Upper lobe of left lung (tissue), 4 donors: Measurements from ENCODE around the gene FPGS.

Source experiments
- EP300 ChIP-seq, 4 donors: sonication (generic); formaldehyde crosslinking; IDR thresholded peaks; one replicate each; pipeline ENCODE4 v1.5.1; 2017; ENCODE audit warnings: antibody characterized with exemption in 4 of 4, control low read depth in 2 of 4
- POLR2A ChIP-seq, 4 donors: fragments of 450-650 bp; IDR thresholded peaks; one replicate each; pipeline ENCODE4 v1.5.1; 2016 to 2017; ENCODE audit warnings: antibody characterized with exemption in 4 of 4, mild to moderate bottlenecking in 2 of 4
- POLR2AphosphoS5 ChIP-seq, 2 donors: sonication (generic); formaldehyde crosslinking; IDR thresholded peaks; one replicate each; pipeline ENCODE4 v1.5.1; 2017; ENCODE audit warnings: antibody characterized with exemption in 2 of 2
- TF ChIP-seq, protein P1 (sequence below), 6 experiments: fragments of 450-650 bp in 4 of 6; fragments of 200-600 bp in 2 of 6; sonication (generic) in 2 of 6; IDR thresholded peaks; one replicate each; pipeline ENCODE4 v1.5.1; 2016 to 2019; ENCODE audit warnings: antibody characterized with exemption in 6 of 6

DNA sequence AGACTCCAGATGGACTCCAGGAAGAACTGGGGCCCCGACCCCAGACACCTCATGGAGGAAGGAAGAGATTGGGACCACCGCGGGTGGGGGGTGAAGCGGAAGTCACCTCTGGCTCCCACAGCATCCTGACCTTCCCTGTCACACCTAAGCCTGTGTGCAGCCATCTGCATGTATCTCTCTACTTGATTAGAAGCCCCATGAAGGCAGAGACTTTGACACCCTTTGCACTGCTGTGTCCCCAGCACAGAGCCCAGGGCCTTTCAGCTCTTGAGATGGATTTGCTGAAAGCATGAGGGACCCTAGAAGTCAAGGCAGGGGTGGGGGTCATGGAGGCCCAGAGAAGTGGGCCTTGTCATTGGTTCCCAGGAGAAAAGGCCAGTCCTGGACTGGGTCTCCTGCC lies 54.6 kb downstream of the FPGS start:
- no peak for TF ChIP-seq POLR2AphosphoS5 (IDR thresholded peaks at IDR 0.05)
- TF ChIP-seq, protein P1, sequence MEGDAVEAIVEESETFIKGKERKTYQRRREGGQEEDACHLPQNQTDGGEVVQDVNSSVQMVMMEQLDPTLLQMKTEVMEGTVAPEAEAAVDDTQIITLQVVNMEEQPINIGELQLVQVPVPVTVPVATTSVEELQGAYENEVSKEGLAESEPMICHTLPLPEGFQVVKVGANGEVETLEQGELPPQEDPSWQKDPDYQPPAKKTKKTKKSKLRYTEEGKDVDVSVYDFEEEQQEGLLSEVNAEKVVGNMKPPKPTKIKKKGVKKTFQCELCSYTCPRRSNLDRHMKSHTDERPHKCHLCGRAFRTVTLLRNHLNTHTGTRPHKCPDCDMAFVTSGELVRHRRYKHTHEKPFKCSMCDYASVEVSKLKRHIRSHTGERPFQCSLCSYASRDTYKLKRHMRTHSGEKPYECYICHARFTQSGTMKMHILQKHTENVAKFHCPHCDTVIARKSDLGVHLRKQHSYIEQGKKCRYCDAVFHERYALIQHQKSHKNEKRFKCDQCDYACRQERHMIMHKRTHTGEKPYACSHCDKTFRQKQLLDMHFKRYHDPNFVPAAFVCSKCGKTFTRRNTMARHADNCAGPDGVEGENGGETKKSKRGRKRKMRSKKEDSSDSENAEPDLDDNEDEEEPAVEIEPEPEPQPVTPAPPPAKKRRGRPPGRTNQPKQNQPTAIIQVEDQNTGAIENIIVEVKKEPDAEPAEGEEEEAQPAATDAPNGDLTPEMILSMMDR (IDR thresholded peaks at IDR 0.05) = no peak
- TF ChIP-seq POLR2A (IDR thresholded peaks at IDR 0.05) = no peak
- no peak for TF ChIP-seq EP300 (IDR thresholded peaks at IDR 0.05)
